Ovary (tissue), 9 donors: ENCODE results near the gene CDCP2. TPM values are rescaled to one million over a fixed set of nuclear protein-coding genes. Genes with fewer than 3 reads are reported as not detected.
"Not testable (repeated sequence)": the region's sequence is repeated elsewhere in the genome, so short reads cannot be mapped to it uniquely, and the experiment has no call there.

Source experiments
- DNase-seq, 5 donors: peaks; one replicate each; pipeline ENCODE4 v3.0.0-alpha.2; 2019 to 2020
- H3K27ac ChIP-seq, 2 donors: fragments of 200-600 bp; one replicate each; pipeline versions ENCODE4 v1.5.1 to v1.8.0; 2019 to 2022
- H3K27me3 ChIP-seq: fragments of 200-600 bp; one replicate; pipeline ENCODE4 v1.8.0; 2022
- H3K36me3 ChIP-seq: fragments of 200-600 bp; sonication (generic); one replicate; pipeline ENCODE4 v1.5.1; 2019
- H3K4me1 ChIP-seq: one replicate; pipeline ENCODE4 v1.8.1; 2013; ENCODE audit warnings: mild to moderate bottlenecking, moderate library complexity; ENCODE audit not compliant: insufficient read depth
- H3K4me3 ChIP-seq: fragments of 200-600 bp; sonication (generic); one replicate; pipeline ENCODE4 v1.5.1; 2017
- H3K9me3 ChIP-seq, 2 donors: fragments of 200-600 bp in 1 of 2; sonication (generic) in 1 of 2; one replicate each; pipeline versions ENCODE4 v1.5.1 to v1.8.1; 2013 to 2019; ENCODE audit warnings: mild to moderate bottlenecking in 1 of 2, moderate library complexity in 1 of 2
- EP300 ChIP-seq: sonication (generic); formaldehyde crosslinking; IDR thresholded peaks from one replicate; pipeline ENCODE4 v1.6.1; 2017; ENCODE audit warnings: antibody characterized with exemption
- POLR2A ChIP-seq: fragments of 450-650 bp; IDR thresholded peaks from one replicate; pipeline ENCODE4 v1.6.1; 2017; ENCODE audit warnings: antibody characterized with exemption, mild to moderate bottlenecking, moderate library complexity
- WGBS, 3 donors: extraction: QIAGEN DNeasy Blood & Tissue Kit in 1 of 3; methylation state at CpG; one replicate each; pipeline versions ENCODE4 v1.1.5 to v1.1.7; 2013 to 2017; 5-methylcytosine and 5-hydroxymethylcytosine counted together
- intact Hi-C, 4 donors: fragments of 100-400 bp; cut with DNase I; formaldehyde crosslinking; loops; one replicate each; pipeline versions ENCODE4 v1.11.0 to v1.15.1; 2022 to 2023
- polyA plus RNA-seq, 2 donors: library from polyadenylated mRNA; stranded (reverse); fragments of 200-250 nt in 1 of 2; fragments of 350-450 nt in 1 of 2; fragmentation: Illumina TruSeq in 1 of 2; extraction: RNeasy Lipid Tissue Mini Kit (QIAGEN cat#74804) in 1 of 2; gene quantifications; one replicate each; pipeline ENCODE4 v1.2.3, GENCODE V29; 2013 to 2014
- total RNA-seq, 7 donors: library from RNA; depleted of rRNA in 2 of 7; stranded (reverse); fragments of >200 nt in 2 of 7; fragmentation: NEBNext Ultra II Directional in 3 of 7; extraction: Animal tissue kit (Norgen Biotek cat#: 25700) in 3 of 7; gene quantifications; one replicate each; pipeline versions ENCODE4 v1.1.0 to v1.2.4, GENCODE V29; 2016 to 2023
- TF ChIP-seq, protein P1 (sequence below), 3 donors: fragments of 450-650 bp in 2 of 3; fragments of 200-600 bp in 1 of 3; IDR thresholded peaks; one replicate each; pipeline versions ENCODE4 v1.5.1 to v1.8.0; 2016 to 2022; ENCODE audit warnings: antibody characterized with exemption in 3 of 3, mild to moderate bottlenecking in 1 of 3
- donor health status: DM: no; HTN: no; CAD: no; lungs with moderate emphysema.
- donor health status: DM: no; HTN: no; CAD: no.
- donor health status: Bipolar disorder and iron deficiency.
- donor health status: DM: yes; HTN: yes; CAD: no.
- donor health status: DM: no; HTN: no; CAD: no.
- donor health status: DM: yes; HTN: yes; CAD: no.

CDCP2 gene
- total and polyA plus RNA-seq, 9 donors = 0.04 to 0.34 (median 0.15) TPM; not detected in 6

DNA sequence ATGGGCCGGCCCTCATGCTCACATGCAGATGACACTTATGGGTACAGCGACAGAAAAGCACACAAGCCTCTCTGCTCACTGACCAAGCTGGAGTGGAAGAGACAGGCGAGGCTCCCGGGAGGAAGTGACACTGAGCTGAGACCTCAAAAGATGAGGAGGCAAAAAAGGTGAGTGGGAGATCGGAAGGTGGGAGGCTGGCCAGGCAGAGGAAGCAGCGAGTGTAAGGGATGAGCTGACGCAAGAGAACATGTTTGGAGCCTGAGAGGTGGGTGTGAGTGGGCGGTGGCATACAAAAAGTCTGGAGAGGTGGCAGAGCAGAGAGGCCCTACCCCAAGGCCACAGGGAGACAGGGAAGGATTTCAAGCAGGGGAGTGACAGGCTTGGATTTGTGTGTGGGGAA, 18.2 kb upstream of the CDCP2 start:
- Histone ChIP-seq H3K27me3 (no peaks in the 10 kb centered on the region), H3K27ac (no peak overlapping the region)
- WGBS, 3 donors = 75 to 80% (median 76%) methylated on average over 8 of the region's 8 CpGs

DNA sequence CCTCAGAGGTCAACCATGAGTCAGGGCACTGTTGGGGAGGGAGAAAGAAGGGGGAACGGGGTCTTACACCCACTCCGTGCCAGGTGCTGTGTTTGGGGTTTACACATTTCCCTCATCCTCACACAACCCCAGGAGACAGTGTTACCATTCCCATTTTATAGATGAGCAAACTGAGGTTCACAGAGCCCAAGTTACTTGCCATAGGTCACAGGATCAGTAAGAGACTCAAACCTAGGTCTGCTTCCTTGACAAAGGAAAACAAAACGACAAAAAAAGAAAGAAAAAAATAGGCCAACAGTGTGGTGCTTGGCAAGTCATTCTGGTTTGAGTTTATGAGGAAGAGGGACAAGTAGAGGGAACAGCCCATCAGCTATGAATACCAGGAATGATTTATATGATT, 16.3 kb upstream of the CDCP2 start:
- no peak overlapping the region for H3K27ac ChIP-seq
- intact Hi-C loops = no loop called here
- no peaks in the 10 kb centered on the region for H3K27me3 ChIP-seq
- TF ChIP-seq, protein P1, sequence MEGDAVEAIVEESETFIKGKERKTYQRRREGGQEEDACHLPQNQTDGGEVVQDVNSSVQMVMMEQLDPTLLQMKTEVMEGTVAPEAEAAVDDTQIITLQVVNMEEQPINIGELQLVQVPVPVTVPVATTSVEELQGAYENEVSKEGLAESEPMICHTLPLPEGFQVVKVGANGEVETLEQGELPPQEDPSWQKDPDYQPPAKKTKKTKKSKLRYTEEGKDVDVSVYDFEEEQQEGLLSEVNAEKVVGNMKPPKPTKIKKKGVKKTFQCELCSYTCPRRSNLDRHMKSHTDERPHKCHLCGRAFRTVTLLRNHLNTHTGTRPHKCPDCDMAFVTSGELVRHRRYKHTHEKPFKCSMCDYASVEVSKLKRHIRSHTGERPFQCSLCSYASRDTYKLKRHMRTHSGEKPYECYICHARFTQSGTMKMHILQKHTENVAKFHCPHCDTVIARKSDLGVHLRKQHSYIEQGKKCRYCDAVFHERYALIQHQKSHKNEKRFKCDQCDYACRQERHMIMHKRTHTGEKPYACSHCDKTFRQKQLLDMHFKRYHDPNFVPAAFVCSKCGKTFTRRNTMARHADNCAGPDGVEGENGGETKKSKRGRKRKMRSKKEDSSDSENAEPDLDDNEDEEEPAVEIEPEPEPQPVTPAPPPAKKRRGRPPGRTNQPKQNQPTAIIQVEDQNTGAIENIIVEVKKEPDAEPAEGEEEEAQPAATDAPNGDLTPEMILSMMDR (IDR thresholded peaks at IDR 0.05) = no peak
- no peak for TF ChIP-seq POLR2A
- TF ChIP-seq EP300 = no peak
- DNase-seq = no peak
- H3K4me3 ChIP-seq = no peak overlapping the region
- H3K4me1 ChIP-seq = no peaks in the 10 kb centered on the region
- no peaks in the 10 kb centered on the region for H3K9me3 ChIP-seq
- 66 to 72% (median 66%) methylated on average over 3 of the region's 3 CpGs for WGBS, 3 donors
- no peaks in the 10 kb centered on the region for H3K36me3 ChIP-seq

More for the DNA sequence above, 18.2 kb upstream of the CDCP2 start:
- no peaks in the 10 kb centered on the region for H3K36me3 ChIP-seq
- no peaks in the 10 kb centered on the region for H3K4me1 ChIP-seq
- no peak for TF ChIP-seq POLR2A
- TF ChIP-seq, protein P1 (IDR thresholded peaks at IDR 0.05) = no peak
- no peak for TF ChIP-seq EP300
- intact Hi-C loops = no loop called here
- DNase-seq = no peak
- H3K4me3 ChIP-seq = no peak overlapping the region
- H3K9me3 ChIP-seq = no peaks in the 10 kb centered on the region

DNA sequence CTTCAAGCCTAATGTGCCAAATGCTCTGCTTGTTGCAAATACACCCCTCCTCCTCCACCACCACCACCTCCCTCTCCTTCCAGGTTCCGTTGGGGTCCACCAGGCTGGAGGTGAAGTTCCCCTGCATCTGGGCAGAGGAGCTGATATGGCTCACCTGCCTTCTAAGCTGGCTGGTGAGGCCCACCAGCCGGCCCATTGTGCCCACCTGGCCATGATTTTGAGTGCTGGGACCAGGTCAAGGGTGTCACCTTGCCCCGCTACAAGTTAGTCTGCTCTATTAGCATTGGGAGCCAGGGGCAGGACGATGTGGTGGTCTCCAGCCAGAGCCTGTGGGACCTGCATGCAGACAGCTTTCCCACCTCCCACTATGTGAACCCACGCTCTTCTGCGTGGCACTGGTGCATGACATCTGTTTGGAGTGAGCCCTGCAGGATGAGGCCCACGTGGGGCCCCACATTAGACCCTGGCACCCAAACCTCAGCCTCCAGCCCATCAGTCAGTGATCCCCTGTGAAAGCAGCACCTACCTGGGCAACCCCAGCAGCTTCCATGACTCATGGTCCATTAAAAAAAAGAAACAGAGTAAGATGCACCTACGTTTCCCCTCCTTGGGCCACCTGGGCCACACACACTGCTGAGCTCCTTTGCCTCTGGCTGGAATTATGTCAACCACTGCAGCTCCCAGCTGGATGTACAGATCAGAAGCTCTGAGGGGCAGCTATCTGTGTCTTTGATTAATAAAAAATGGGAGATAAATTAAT, 15.6 kb upstream of the CDCP2 start:
- no peak overlapping the region for H3K4me3 ChIP-seq
- WGBS, 3 donors = 79 to 87% (median 85%) methylated on average over 7 to 8 of the region's 8 CpGs
- TF ChIP-seq EP300 = no peak
- H3K4me1 ChIP-seq = no peaks in the 10 kb centered on the region
- no peaks in the 10 kb centered on the region for H3K27me3 ChIP-seq
- no peaks in the 10 kb centered on the region for H3K9me3 ChIP-seq
- DNase-seq = no peak
- H3K36me3 ChIP-seq = no peaks in the 10 kb centered on the region
- intact Hi-C loops = no loop called here
- H3K27ac ChIP-seq = no peak overlapping the region

DNA sequence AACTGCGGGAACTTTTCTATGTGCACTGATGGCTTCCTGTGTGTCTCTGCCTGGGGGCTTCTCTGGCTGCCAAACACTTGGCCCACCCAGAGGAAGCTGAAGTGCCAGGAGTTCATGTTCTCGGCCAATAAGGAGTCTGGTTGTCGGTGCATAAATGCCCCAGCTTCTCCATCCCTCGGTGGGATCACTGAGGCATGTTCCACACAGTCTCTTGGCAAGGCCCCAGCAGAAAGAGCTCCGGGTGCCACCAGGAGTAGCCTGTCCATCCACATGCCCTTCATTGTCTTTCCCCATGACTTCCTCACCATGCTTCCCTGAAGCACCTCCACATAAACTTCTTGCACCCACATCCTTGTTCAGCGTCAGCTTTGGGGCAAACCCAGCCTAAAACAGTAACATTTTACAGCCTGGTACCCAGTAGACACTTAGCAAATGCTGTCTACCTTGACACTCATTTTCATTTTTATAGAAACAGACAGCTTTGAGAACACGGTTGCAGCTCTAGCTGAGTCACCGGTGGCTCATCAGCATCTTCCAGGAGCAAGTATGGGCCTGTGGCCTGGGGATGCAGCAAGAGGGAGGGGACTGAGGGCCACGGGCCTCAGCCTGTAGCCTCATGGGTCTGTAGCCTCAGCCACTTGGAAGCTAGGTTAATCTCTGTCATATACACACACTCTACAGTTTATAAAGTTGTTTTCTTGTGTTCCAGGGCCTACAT, 14.8 kb upstream of the CDCP2 start:
- H3K4me3 ChIP-seq = no peak overlapping the region
- no peaks in the 10 kb centered on the region for H3K9me3 ChIP-seq
- WGBS, 3 donors = 86 to 89% (median 87%) methylated on average over 9 of the region's 9 CpGs
- TF ChIP-seq, protein P1 (IDR thresholded peaks at IDR 0.05) = no peak
- TF ChIP-seq EP300 = no peak
- no peak for TF ChIP-seq POLR2A
- intact Hi-C loops = no loop called here
- H3K27me3 ChIP-seq = no peaks in the 10 kb centered on the region
- H3K36me3 ChIP-seq = no peaks in the 10 kb centered on the region
- H3K4me1 ChIP-seq = no peaks in the 10 kb centered on the region
- H3K27ac ChIP-seq = no peak overlapping the region
- DNase-seq = peak in 1 of 5 donors; percentile 8

DNA sequence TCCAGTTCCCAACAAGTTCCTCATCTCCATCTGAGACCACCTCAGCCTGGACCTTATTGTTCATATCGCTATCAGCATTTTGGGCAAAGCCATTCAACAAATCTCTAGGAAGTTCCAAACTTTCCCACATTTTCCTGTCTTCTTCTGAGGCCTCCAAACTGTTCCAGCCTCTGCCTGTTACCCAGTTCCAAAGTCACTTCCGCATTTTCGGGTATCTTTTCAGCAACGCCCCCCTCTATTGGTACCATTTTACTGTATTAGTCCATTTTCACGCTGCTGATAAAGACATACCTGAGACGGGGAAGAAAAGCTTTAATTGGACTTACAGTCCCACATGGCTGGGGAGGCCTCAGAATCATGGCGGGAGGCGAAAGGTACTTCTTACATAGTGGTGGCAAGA, 13.6 kb upstream of the CDCP2 start:
- H3K27me3 ChIP-seq, H3K4me1 ChIP-seq, H3K27ac ChIP-seq, DNase-seq, H3K36me3 ChIP-seq, intact Hi-C loops, H3K4me3 ChIP-seq, H3K9me3 ChIP-seq: not testable (repeated sequence)
- WGBS, 3 donors = 89 to 93% (median 90%) methylated on average over 8 of the region's 8 CpGs
